Measurements from ENCODE around the gene TRABD2B. TPM values are rescaled to one million over a fixed set of nuclear protein-coding genes. Genes with fewer than 3 reads are reported as not detected.

The TRABD2B gene
- total and polyA plus RNA-seq, 2 of the 4 experiments (the other 2 are of a cell fraction) = not detected

DNA sequence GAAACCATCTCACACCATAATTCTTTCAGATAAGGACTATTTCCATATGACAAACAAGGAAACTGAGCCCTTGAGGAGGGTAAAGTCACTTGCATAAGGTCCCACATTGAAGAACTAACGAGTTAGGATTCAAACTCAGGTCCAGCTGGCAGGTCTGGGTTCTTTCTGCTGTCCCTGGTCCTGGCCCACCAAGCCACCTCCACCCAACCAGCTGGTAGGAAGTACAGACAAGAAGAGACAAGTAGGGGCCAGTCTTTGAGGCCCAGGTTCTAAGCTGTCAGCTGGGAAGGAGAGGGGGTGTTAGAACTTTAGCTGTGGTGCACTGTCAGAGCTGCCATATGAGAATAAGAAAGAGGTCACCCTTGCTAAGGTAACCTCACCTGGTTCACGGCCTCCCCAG is 188.6 kb downstream of the TRABD2B start:
- Histone ChIP-seq H2BK120ac (ENCODE audit: low read depth, low read length) (no peak overlapping the region), H3K9ac (ENCODE audit: low read depth, low read length) (no peak overlapping the region), H4K5ac (ENCODE audit: low read depth, low read length) (no peak overlapping the region), H2AFZ (replicated peaks; ENCODE audit: low read length, poor library complexity) (no peak overlapping the region), H2BK15ac (ENCODE audit: low read depth, low read length) (no peak overlapping the region), H3K9me3 (ENCODE audit: control insufficient read depth, insufficient read depth, low read length) (no peaks in the 10 kb centered on the region), H3K9me1 (ENCODE audit: insufficient read depth, low read length) (no peaks in the 10 kb centered on the region), H3K27ac (ENCODE audit: insufficient read depth, low read length) (no peak overlapping the region), H2BK20ac (ENCODE audit: low read depth, low read length) (no peak overlapping the region), H2AK5ac (ENCODE audit: low read depth, low read length) (no peak overlapping the region), H3K18ac (ENCODE audit: low read depth, low read length) (no peak overlapping the region), H4K20me1 (ENCODE audit: insufficient read depth, low read length) (no peaks in the 10 kb centered on the region), H3K4me1 (ENCODE audit: control insufficient read depth, insufficient read depth, low read length) (no peaks in the 10 kb centered on the region), H3K79me1 (ENCODE audit: low read depth in 1 of 2, low read length in 2 of 2) (no peaks in the 10 kb centered on the region), H3K4me3 (ENCODE audit: insufficient read depth, low read depth, low read length) (no peak overlapping the region), H3K4ac (ENCODE audit: low read depth, low read length) (no peak overlapping the region), H2AK9ac (replicated peaks; ENCODE audit: low read depth, low read length, poor library complexity) (no peak overlapping the region), H3K36me3 (ENCODE audit: control insufficient read depth, insufficient read depth, low read length) (no peaks in the 10 kb centered on the region), H3K27me3 (ENCODE audit: control insufficient read depth, insufficient read depth, low read length) (no peaks in the 10 kb centered on the region; the same call in 1 of the 2 replicates), H4K91ac (ENCODE audit: insufficient read depth, low read depth, low read length) (no peak overlapping the region), H2BK5ac (ENCODE audit: low read depth, low read length, poor library complexity, severe bottlenecking) (no peak overlapping the region), H3K14ac (replicated peaks; ENCODE audit: low read depth, low read length) (no peak overlapping the region), H3K23ac (ENCODE audit: low read depth, low read length) (no peak overlapping the region), H3K56ac (ENCODE audit: extremely low read depth, insufficient read depth, low read length) (no peak overlapping the region), H4K8ac (ENCODE audit: low read depth in 2 of 2, low read length in 2 of 2) (no peak overlapping the region), H3K4me2 (ENCODE audit: low read depth, low read length) (no peak overlapping the region)
- no CpG with 5 or more reads among the region's 2 CpGs for WGBS, 2 experiments (ENCODE audit: extremely low coverage in 2 of 2, insufficient read length in 1 of 2)
- CTCF ChIA-PET = no interaction called here
- no peak for ATAC-seq (ENCODE audit: low read depth)
- no peak for DNase-seq
- intact Hi-C loops (cut with micrococcal nuclease) (no loop called here), in situ Hi-C loops (cut with MboI; ENCODE audit: low sequenced_read_pairs) (no loop called here), dilution Hi-C loops (cut with HindIII; ENCODE audit: low sequenced_read_pairs, unreplicated experiment) (no loop called here)
- POLR2A ChIA-PET (ENCODE audit: unreplicated experiment) = no interaction called here
- TF ChIP-seq POLR2A (IDR thresholded peaks at IDR 0.05; ENCODE audit: low read depth, low read length) (no peak), NFE2L2 (IDR thresholded peaks at IDR 0.05; ENCODE audit: low read depth, low read length) (no peak), MXI1 (IDR thresholded peaks at IDR 0.05; ENCODE audit: borderline replicate concordance, low read depth, low read length) (no peak), CHD1 (IDR thresholded peaks at IDR 0.05; ENCODE audit: low read depth, low read length) (no peak), RAD21 (IDR thresholded peaks at IDR 0.05; ENCODE audit: low read length) (no peak), CEBPB (IDR thresholded peaks at IDR 0.05; ENCODE audit: low read depth, low read length) (no peak), SMC3 (IDR thresholded peaks at IDR 0.05; ENCODE audit: low read depth, low read length) (no peak), FOS (IDR thresholded peaks at IDR 0.05; ENCODE audit: low read depth, low read length) (no peak), MAZ (IDR thresholded peaks at IDR 0.05; ENCODE audit: borderline replicate concordance, low read depth, low read length) (no peak), RCOR1 (IDR thresholded peaks at IDR 0.05; ENCODE audit: insufficient replicate concordance, low read length) (no peak)
- TF ChIP-seq, protein P1, sequence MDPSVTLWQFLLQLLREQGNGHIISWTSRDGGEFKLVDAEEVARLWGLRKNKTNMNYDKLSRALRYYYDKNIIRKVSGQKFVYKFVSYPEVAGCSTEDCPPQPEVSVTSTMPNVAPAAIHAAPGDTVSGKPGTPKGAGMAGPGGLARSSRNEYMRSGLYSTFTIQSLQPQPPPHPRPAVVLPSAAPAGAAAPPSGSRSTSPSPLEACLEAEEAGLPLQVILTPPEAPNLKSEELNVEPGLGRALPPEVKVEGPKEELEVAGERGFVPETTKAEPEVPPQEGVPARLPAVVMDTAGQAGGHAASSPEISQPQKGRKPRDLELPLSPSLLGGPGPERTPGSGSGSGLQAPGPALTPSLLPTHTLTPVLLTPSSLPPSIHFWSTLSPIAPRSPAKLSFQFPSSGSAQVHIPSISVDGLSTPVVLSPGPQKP (IDR thresholded peaks at IDR 0.05; ENCODE audit: borderline replicate concordance, low read depth, low read length) = no peak
- no TSS peak for BruUV-seq (replicated peaks)
